Astrocyte (in vitro differentiated cells and primary cell): Measurements from ENCODE around the gene USP14.

Experiments
- CTCF ChIP-seq: IDR thresholded peaks from 2 replicates; pipeline ENCODE4 v1.5.1; 2011; ENCODE audit warnings: low read depth, mild to moderate bottlenecking, inconsistent platforms, low read length, moderate library complexity; ENCODE audit not compliant: insufficient read depth
- EZH2 ChIP-seq: IDR thresholded peaks from 2 replicates; pipeline ENCODE4 v1.6.1; 2012; ENCODE audit warnings: mild to moderate bottlenecking, low read length, inconsistent platforms; ENCODE audit not compliant: insufficient read depth

GRCh38 chr18:231563-231962 lies 73.2 kb downstream of the USP14 start:
- TF ChIP-seq CTCF (no peak), EZH2 (no peak)
